Measurements from ENCODE around the gene NIPBL.
"Not testable (repeated sequence)": the region's sequence is repeated elsewhere in the genome, so short reads cannot be mapped to it uniquely, and the experiment has no call there.

Gene NIPBL

GRCh38 chr5:36876299-36876964 lies at the start of gene NIPBL:
NIPBL (plus strand) TSS chr5:36876769; CDS start chr5:36953697, 76,928 bp downstream.
- peak; percentile 78 for DNase-seq (ENCODE audit: low read depth, low spot score)

DNA sequence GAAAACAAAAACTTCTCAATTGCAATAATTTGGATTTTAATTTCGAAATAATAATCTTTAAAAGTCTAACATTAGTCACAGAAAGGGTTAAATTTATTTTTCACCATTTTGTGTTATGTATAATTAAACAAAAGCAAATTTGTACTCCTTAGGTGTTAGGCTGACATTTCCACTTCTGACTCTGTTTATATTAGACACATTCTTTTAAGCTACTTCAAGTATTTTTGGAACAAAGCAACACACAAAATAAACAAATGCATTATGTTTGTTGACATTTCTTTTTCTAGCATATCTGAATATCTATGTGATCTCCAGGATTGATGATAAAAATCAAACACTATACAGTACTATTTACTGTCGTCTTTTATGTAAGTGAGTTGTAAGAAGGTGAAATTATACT lies 44.3 kb upstream of the NIPBL start:
- DNase-seq (ENCODE audit: low read depth, low spot score), result no peak

DNA sequence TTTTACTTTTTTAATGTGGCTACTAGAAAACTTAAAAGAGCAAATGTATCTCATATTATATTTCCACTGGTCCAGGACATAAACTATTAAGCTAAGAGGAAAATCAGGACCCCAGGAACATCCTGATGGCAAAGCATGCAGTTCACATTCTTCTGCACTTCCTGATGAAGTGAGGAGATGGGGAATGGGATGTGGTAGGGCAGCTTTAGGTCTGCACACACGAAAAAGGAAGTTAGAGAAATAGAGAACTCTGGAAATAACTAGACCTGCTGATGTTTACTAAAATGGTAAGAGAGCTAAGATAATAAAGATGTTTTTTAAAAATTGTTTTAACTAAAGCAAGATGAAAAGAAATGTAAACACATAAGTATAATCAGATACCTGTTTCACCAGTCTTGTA lies 39.7 kb upstream of the NIPBL start:
- no peak for DNase-seq (ENCODE audit: low read depth, low spot score)

DNA sequence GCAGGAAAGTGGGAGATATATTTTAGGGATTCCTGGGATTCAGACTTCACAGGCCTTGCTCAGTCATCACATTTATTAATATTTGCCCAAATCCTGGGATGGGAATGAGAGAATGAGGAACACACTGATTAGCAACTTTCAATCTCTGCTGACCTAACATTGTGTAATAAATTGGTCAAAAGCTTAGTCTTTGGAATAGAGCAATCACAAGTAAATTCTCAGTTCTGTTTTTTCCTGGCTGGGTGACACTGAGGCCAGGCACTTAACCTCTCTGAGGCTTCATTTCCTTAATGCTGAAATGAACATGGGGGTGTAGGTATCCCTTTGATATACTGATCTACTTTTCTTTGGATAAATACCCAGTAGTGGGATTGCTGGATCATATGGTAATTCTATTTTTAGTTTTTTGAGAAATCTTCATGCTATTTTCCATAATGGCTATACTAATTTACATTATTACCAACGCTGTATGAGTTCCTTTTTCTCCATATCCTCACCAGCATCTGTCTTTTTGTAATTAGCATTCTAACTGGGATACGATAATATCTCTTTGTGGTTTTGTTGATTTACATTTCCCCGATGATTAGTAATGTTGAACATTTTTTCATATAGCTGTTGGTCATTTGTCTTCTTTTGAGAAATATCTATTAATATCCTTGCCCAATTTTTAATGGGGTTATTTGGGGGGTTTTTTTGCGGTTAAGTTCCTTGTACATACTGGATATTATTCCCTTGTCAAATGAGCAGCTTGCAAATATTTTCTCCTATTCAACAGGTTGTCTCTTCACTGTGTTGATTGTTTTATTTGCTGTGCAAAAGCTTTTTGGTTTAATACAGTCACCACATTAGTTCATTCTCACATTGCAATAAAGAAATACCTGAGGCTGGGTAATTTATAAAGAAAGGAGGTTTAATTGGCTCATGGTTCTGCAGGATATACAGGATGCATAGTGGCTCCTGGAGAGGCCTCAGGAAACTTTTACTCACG lies 36.8 kb upstream of the NIPBL start:
- DNase-seq (ENCODE audit: low read depth, low spot score), result no peak

DNA sequence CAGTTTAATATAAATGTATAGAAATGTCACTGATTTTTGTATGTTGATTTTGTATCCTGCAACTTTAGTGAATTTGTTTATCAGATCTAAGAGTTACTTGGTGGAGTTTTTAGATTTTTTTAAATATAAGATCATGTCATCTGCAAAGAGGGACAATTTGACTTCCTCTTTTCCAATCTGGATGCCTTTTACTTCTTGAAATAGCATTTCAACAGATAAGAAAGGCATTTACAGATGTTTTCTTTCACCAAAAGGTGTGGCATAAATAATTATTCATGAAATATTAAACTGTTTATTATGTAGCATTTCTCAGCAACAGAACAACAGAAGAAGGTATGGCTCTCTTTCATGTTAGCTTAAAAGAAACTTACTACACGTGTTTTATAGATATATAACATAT lies 34.9 kb upstream of the NIPBL start:
- DNase-seq (ENCODE audit: low read depth, low spot score), result no peak

GRCh38 chr5:36842087-36842486 lies 34.5 kb upstream of the NIPBL start:
- no peak for DNase-seq (ENCODE audit: low read depth, low spot score)

GRCh38 chr5:36844305-36844704 lies 32.3 kb upstream of the NIPBL start:
- no peak for DNase-seq (ENCODE audit: low read depth, low spot score)

DNA sequence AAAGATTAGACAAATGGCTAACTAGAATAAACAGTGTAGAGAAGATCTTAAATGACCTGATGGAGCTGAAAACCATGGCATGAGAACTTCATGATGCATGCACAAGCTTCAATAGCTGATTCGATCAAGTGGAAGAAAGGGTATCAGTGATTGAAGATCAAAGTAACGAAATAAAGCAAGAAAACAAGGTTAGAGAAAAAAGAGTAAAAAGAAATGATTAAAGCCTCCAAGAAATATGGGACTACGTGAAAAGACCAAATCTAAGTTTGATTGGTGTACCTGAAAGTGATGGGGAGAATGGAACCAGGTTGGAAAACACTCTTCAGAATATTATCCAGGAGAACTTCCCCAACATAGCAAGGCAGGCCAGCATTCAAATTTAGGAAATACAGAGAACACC lies 28.0 kb upstream of the NIPBL start:
- not testable (repeated sequence) for DNase-seq (ENCODE audit: low read depth, low spot score)

- not testable (repeated sequence) for DNase-seq (ENCODE audit: low read depth, low spot score)
Observed at GRCh38 chr5:36852903-36853302, 23.7 kb upstream of the NIPBL start.

DNA sequence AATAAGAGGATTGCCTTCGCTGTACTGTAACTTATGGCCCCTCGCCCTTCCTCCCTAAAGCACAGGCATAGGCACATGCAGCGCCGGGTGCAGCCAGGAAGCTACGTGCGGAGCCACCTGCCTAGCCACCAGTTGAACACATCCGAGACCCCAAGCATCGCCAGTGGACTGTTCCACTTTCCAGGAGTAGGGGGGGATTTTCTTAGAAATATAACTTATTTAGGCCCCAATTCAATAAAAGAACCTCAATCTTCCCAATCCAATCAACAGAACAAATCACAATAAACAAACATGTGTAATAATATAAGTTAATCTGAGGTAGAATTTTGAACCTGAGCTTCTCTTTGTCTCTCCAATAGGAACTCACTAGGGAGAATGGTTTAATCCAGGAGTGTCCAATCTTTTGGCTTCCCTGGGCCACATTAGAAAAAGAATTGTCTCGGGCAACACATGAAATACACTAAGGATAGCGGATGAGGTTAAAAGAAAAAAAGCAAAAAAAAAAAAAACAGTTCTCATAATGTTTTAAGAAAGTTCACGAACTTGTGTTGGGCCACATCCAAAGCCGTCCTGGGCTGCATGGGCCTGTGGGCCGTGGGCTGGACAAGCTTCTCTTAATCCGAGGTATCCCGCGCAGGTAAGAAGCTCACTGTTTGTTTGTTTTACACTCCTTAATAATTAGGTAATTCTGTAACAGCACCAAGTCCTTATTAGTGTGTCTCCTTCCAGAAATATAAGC lies 22.0 kb upstream of the NIPBL start:
- no peak for DNase-seq (ENCODE audit: low read depth, low spot score)

GRCh38 chr5:36855141-36855495 lies 21.5 kb upstream of the NIPBL start:
- DNase-seq (ENCODE audit: low read depth, low spot score), result no peak

DNA sequence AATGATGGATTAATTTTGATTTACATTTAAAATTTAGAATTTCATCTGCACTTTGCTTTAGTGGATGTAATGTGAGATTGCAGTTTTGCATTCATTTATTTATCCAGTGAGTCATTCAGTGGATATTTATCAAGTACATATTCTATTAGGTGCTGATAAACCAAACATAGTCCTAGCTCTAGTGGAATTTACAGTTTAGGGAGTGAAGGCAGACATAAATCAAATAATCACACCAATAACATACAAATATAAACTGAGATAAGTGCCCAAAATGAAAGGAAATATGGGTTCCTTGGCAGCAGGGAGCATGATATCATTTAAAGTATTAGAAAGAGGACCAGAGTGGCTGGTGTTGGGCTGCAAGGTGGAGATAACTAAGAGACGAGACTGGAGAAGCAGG lies 14.7 kb upstream of the NIPBL start:
- no peak for DNase-seq (ENCODE audit: low read depth, low spot score)

DNA sequence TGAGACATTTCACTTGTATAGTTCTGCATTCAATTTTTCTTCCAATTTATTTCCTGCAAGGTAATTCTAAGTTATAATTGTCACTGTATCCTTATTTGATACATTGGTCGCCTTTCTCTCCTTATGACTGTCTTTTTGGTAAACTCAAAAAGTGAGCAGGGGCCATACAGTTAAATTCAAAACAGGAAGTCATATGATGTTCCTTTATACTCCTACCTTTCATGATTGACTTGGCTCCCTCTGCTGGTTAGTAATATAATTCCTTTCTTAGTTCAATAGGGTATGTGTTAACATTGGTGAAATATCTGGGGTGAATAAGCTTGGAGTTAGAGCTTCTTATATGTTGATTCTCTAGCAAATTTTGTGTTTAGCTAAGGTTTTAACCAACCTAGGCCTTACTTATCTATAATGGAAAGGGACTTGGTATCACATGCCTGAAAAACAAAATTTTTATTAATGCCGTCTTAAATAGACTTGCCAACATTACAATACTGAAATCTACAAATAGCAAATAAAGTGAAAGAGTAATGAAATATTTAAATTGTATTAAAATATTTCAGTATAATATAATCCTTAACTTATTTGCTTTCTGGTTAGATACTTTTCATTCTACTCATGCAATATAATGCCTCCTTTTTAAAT lies 6.0 kb upstream of the NIPBL start:
- DNase-seq (ENCODE audit: low read depth, low spot score), result no peak

GRCh38 chr5:36874465-36874864 lies 2.1 kb upstream of the NIPBL start:
- DNase-seq (ENCODE audit: low read depth, low spot score), result no peak

- DNase-seq (ENCODE audit: low read depth, low spot score), result no peak
Observed at GRCh38 chr5:36875051-36875789, 1.3 kb upstream of the NIPBL start.

DNA sequence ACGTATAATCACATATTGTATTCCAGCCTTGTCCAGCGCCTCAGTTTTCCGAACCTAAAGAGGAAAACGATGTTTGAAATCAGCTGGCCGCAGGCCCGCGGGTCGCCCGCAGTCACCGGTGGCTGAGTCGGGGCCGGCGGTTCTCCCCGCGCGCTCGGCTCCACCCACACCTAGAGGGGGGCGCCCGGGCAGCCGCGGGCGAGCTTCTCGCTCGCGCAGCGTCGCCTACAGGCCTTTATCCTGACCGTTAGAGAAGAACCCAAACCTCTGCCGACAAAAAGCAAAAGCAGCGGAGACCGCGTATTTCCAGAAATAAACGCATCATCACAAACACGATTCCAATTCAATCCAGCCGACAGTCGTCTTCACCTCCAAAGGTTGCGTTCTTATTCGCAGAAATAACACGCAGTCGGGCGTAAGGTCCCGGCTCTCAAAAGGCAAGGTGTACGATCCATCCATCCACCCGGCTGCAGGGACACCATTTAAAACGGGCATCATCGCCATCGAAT lies 725 bp upstream of the NIPBL start:
- DNase-seq (ENCODE audit: low read depth, low spot score), result peak; percentile 25

DNA sequence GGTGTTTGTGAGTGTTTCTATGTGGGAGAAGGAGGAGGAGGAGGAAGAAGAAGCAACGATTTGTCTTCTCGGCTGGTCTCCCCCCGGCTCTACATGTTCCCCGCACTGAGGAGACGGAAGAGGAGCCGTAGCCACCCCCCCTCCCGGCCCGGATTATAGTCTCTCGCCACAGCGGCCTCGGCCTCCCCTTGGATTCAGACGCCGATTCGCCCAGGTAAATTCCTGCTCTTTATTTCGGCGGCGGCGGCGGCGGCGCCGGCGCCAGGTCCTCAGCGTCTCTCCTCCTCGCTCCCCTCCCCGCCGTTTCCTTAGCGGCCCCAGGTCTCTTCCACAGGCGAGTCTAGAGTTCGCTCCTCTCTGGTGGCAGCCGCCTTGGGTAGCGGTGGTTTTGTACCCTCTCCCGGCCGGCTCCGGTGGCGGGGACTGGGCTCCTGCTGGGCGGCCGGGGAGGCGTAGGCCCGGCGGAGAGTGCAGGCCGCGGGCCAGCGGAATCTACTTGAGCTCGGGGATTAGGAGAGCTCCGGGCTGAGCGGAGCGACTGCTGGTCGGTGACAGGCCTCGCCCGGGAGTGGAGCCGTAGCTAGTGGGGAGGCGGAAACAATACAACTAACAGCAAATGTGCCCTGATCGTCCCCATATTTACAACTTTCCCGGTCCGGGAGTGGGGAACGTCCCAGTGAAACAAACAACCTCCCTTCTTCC lies 547 bp downstream of the NIPBL start:
- peak; percentile 5 for DNase-seq (ENCODE audit: low read depth, low spot score)

- no peak for DNase-seq (ENCODE audit: low read depth, low spot score)
Observed at GRCh38 chr5:36877667-36878391, 1.3 kb downstream of the NIPBL start.

GRCh38 chr5:36878392-36879082 lies 2.0 kb downstream of the NIPBL start:
- DNase-seq (ENCODE audit: low read depth, low spot score), result no peak
